ENCODE measurements around the gene POLR1G.

GRCh38 chr19:45419895-45420294, 13.5 kb downstream of the POLR1G start:
- TF ChIP-seq CTCF (IDR thresholded peaks at IDR 0.05; ENCODE audit: insufficient read depth, low read length, poor library complexity, severe bottlenecking), result no peak
- TF ChIP-seq EZH2phosphoT487 (conservative IDR thresholded peaks at IDR 0.05; ENCODE audit: low read length), result no peak
